K562 (cell line): Measurements from ENCODE around the gene HMGB2.

Experiments
- BHLHE40 ChIP-seq: IDR thresholded peaks from 2 replicates; pipeline ENCODE4 v1.6.1; 2011; ENCODE audit warnings: low read length, improper control_type of control experiment
- EP300 ChIP-seq: IDR thresholded peaks from 2 replicates; pipeline ENCODE4 v1.6.1; 2012; ENCODE audit warnings: low read length, improper control_type of control experiment
- EZH2 ChIP-seq: IDR thresholded peaks from 2 replicates; pipeline ENCODE4 v1.6.1; 2012; ENCODE audit warnings: low read depth, mild to moderate bottlenecking, inconsistent platforms, low read length, borderline replicate concordance
- PCBP2 ChIP-seq: fragments of 200-400 bp; formaldehyde crosslinking; IDR thresholded peaks from 2 replicates; pipeline ENCODE4 v1.6.1; 2018; ENCODE audit warnings: low read length, low read depth, mild to moderate bottlenecking, moderate library complexity; ENCODE audit not compliant: poor library complexity, severe bottlenecking
- RHOXF2B ChIP-seq: fragments of 250-450 bp; sonication (Bioruptor Pico); conservative IDR thresholded peaks from 2 replicates; pipeline ENCODE4 v1.5.1; 2021
- SMAD3 ChIP-seq: fragments of 450-650 bp; formaldehyde crosslinking; conservative IDR thresholded peaks from 2 replicates; pipeline ENCODE4 v1.4.0; 2020; ENCODE audit warnings: mild to moderate bottlenecking
- TF ChIP-seq, protein P1 (sequence below), 2 experiments: fragments of 450-650 bp; formaldehyde crosslinking in 1 of 2; IDR thresholded peaks; 2 replicates each; pipeline versions ENCODE4 v1.4.0 to v1.6.1; 2014 to 2020; ENCODE audit warnings: mild to moderate bottlenecking in 2 of 2, borderline replicate concordance in 1 of 2, low read depth in 1 of 2
- TF ChIP-seq, protein P2 (sequence below): IDR thresholded peaks from 2 replicates; pipeline ENCODE4 v1.6.1; 2016; ENCODE audit warnings: missing genetic modification characterization, missing compliant biosample characterization

DNA sequence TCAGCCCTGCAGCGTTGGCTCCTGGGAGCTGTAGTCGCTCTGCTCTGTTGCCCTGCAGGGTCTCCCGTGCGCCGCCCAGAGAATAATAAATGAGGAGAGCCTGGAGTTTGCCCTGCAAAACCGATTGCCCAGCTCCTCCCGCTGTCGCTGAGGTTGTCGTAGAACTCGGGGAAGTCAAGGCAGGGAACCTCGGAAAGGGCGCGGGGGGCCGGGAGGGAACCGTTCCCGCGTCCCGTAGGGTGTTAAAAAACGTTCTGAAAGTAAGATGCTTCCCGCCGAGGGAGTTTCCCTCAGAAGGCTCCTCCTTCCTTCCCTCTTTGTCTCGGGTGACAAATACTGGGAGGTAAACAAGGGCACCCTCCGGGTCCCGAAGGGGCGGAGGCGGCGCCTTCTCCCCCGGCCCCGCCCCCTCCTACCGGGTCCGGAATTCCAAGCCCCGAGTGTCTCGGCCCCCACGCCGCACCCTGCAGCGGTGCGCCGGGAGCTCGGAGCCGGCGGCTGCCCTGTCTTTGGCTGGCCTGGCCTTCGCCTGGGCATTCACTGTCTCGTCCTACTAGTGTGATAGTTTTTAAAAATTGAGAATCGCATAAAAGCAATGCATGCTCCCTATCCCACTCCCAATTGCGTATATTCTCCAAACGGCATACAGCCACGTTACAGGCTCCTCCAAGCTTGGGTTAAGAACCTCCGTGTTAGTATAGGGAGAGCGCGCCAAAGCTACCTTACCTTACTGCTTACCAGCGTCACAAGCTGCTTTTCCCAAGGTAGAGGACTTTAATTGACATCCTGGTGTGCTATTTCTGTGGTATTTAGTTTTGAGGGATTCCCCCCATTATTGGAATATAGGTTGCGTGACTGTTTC is 964 bp upstream of the HMGB2 start:
- TF ChIP-seq PCBP2 (no peak), EZH2 (no peak), RHOXF2B (no peak), SMAD3 (CRISPR knock-in tag) (no peak), BHLHE40 (peak; percentile 35; the same call in 1 of the 2 replicates), EP300 (peak; percentile 46)
- TF ChIP-seq, protein P1, sequence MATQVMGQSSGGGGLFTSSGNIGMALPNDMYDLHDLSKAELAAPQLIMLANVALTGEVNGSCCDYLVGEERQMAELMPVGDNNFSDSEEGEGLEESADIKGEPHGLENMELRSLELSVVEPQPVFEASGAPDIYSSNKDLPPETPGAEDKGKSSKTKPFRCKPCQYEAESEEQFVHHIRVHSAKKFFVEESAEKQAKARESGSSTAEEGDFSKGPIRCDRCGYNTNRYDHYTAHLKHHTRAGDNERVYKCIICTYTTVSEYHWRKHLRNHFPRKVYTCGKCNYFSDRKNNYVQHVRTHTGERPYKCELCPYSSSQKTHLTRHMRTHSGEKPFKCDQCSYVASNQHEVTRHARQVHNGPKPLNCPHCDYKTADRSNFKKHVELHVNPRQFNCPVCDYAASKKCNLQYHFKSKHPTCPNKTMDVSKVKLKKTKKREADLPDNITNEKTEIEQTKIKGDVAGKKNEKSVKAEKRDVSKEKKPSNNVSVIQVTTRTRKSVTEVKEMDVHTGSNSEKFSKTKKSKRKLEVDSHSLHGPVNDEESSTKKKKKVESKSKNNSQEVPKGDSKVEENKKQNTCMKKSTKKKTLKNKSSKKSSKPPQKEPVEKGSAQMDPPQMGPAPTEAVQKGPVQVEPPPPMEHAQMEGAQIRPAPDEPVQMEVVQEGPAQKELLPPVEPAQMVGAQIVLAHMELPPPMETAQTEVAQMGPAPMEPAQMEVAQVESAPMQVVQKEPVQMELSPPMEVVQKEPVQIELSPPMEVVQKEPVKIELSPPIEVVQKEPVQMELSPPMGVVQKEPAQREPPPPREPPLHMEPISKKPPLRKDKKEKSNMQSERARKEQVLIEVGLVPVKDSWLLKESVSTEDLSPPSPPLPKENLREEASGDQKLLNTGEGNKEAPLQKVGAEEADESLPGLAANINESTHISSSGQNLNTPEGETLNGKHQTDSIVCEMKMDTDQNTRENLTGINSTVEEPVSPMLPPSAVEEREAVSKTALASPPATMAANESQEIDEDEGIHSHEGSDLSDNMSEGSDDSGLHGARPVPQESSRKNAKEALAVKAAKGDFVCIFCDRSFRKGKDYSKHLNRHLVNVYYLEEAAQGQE (IDR thresholded peaks at IDR 0.05; ENCODE audit: borderline replicate concordance), result no peak
- TF ChIP-seq, protein P1 (CRISPR knock-in tag; IDR thresholded peaks at IDR 0.05; ENCODE audit: low read depth), result no peak
- TF ChIP-seq, protein P2, sequence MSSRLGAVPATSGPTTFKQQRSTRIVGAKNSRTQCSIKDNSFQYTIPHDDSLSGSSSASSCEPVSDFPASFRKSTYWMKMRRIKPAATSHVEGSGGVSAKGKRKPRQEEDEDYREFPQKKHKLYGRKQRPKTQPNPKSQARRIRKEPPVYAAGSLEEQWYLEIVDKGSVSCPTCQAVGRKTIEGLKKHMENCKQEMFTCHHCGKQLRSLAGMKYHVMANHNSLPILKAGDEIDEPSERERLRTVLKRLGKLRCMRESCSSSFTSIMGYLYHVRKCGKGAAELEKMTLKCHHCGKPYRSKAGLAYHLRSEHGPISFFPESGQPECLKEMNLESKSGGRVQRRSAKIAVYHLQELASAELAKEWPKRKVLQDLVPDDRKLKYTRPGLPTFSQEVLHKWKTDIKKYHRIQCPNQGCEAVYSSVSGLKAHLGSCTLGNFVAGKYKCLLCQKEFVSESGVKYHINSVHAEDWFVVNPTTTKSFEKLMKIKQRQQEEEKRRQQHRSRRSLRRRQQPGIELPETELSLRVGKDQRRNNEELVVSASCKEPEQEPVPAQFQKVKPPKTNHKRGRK (tag), result no peak
